ENCODE measurements around the gene WDR31.
"Not testable (repeated sequence)": the region's sequence is repeated elsewhere in the genome, so short reads cannot be mapped to it uniquely, and the experiment has no call there.

WDR31 gene

GRCh38 chr9:113368348-113368981 is 28.4 kb upstream of the WDR31 start:
- no peak for DNase-seq

- DNase-seq = not testable (repeated sequence)
Measured at GRCh38 chr9:113365652-113366051, 25.6 kb upstream of the WDR31 start.

GRCh38 chr9:113364951-113365350 is 24.9 kb upstream of the WDR31 start:
- no peak for DNase-seq

- DNase-seq = no peak
Measured at GRCh38 chr9:113363336-113363735, 23.3 kb upstream of the WDR31 start.

- no peak for DNase-seq
Measured at GRCh38 chr9:113361304-113362018, 21.4 kb upstream of the WDR31 start.

GRCh38 chr9:113360242-113360842 is 20.3 kb upstream of the WDR31 start:
- DNase-seq = no peak

- no peak for DNase-seq
Measured at GRCh38 chr9:113359385-113359784, 19.3 kb upstream of the WDR31 start.

GRCh38 chr9:113356686-113357292 is 16.7 kb upstream of the WDR31 start:
- DNase-seq = no peak

GRCh38 chr9:113355040-113355596 is 15.0 kb upstream of the WDR31 start:
- no peak for DNase-seq

GRCh38 chr9:113352411-113352810 is 12.3 kb upstream of the WDR31 start:
- DNase-seq = no peak

GRCh38 chr9:113352006-113352405 is 11.9 kb upstream of the WDR31 start:
- no peak for DNase-seq

- DNase-seq = no peak
Measured at GRCh38 chr9:113350937-113351336, 10.9 kb upstream of the WDR31 start.

- no peak for DNase-seq
Measured at GRCh38 chr9:113350107-113350661, 10.1 kb upstream of the WDR31 start.

- peak; percentile 6 for DNase-seq
Measured at GRCh38 chr9:113349445-113350094, 9.5 kb upstream of the WDR31 start, which contains the start of gene BSPRY. Gene BSPRY (plus strand): TSS chr9:113349541. CDS start chr9:113349580, 39 bp downstream.

- no peak for DNase-seq
Measured at GRCh38 chr9:113349066-113349444, 9.0 kb upstream of the WDR31 start.

- DNase-seq = no peak
Measured at GRCh38 chr9:113348437-113348836, 8.4 kb upstream of the WDR31 start.

GRCh38 chr9:113345671-113346070 is 5.6 kb upstream of the WDR31 start:
- DNase-seq = no peak

- DNase-seq = no peak
Measured at GRCh38 chr9:113345190-113345589, 5.1 kb upstream of the WDR31 start.

GRCh38 chr9:113343732-113344231 is 3.7 kb upstream of the WDR31 start:
- no peak for DNase-seq

GRCh38 chr9:113341712-113342410 is 1.8 kb upstream of the WDR31 start:
- DNase-seq = no peak

GRCh38 chr9:113337714-113338113 is 2.4 kb downstream of the WDR31 start:
- no peak for DNase-seq

- DNase-seq = no peak
Measured at GRCh38 chr9:113331780-113332179, 8.3 kb downstream of the WDR31 start.
